Muscle of back (tissue), 11 donors: ENCODE data around the gene SLC49A3. TPM values are rescaled to one million over a fixed set of nuclear protein-coding genes. Genes with fewer than 3 reads are reported as not detected.

Experiments
- DNase-seq, 3 donors: peaks; one replicate each; pipeline versions ENCODE4 v3.0.0 to v3.0.0-alpha.2; 2013
- polyA plus RNA-seq, 10 donors: library from polyadenylated mRNA; unstranded; fragments of 120-200 nt; gene quantifications; one replicate each; pipeline ENCODE4 v1.2.1, GENCODE V29; 2013; ENCODE audit not compliant: insufficient read length in 10 of 10

The SLC49A3 gene
- polyA plus RNA-seq, 10 donors: 9.0 to 25.2 (median 15.9) TPM

- no peak for DNase-seq
Observed at GRCh38 chr4:633406-633805, 55.5 kb downstream of the SLC49A3 start.

- DNase-seq: no peak
Observed at GRCh38 chr4:632926-633325, 56.0 kb downstream of the SLC49A3 start.

- no peak for DNase-seq
Observed at GRCh38 chr4:632196-632790, 56.7 kb downstream of the SLC49A3 start.

Other genes with a start within 250 kb of the SLC49A3 start
- gene ZNF721, start 190.0 kb downstream of the SLC49A3 start, polyA plus RNA-seq: 10 to 100 TPM; 16.5 to 26.8 (median 22.2) TPM
- gene PIGG, start 189.9 kb downstream of the SLC49A3 start, polyA plus RNA-seq: 10 to 100 TPM; 21.6 to 54.6 (median 31.9) TPM
- gene TMEM271, start 112.9 kb downstream of the SLC49A3 start, polyA plus RNA-seq: under 1 TPM in 2 of 10 donors, not detected in 8; 0.18 to 0.29 TPM
- gene PDE6B, start 63.6 kb downstream of the SLC49A3 start, polyA plus RNA-seq: 10 to 100 TPM in 8 of 10 donors, 1 to 10 TPM in 2; 10.0 to 17.6 (median 12.5) TPM
- 100 to 1,000 TPM; 237 to 384 (median 304) TPM for gene ATP5ME, start 14.9 kb downstream of the SLC49A3 start, polyA plus RNA-seq
- gene MYL5, start 14.6 kb downstream of the SLC49A3 start, polyA plus RNA-seq: 100 to 1,000 TPM; 406 to 976 (median 862) TPM
- gene PCGF3, start 16.7 kb upstream of the SLC49A3 start, polyA plus RNA-seq: 10 to 100 TPM; 39.9 to 81.1 (median 52.4) TPM
- gene CPLX1, start 137.0 kb upstream of the SLC49A3 start, polyA plus RNA-seq: under 1 TPM; 0.19 to 0.74 (median 0.29) TPM
- gene GAK, start 243.2 kb upstream of the SLC49A3 start, polyA plus RNA-seq: 10 to 100 TPM; 24.8 to 46.9 (median 32.2) TPM
- gene TMEM175, start 243.3 kb upstream of the SLC49A3 start, polyA plus RNA-seq: 10 to 100 TPM; 14.4 to 22.1 (median 17.0) TPM